HepG2 (cell line): ENCODE results near the gene UTP4. TPM values are rescaled to one million over a fixed set of nuclear protein-coding genes. Genes with fewer than 3 reads are reported as not detected.

Source experiments
- ATAC-seq: fragments of 200-7000 bp; cut with Tn5 transposase; 3 replicates; pipeline ENCODE4 v1.9.1; 2020; ENCODE audit warnings: mild to moderate bottlenecking, moderate library complexity
- BruUV-seq: library from RNA; stranded (reverse); fragments of 400-500 nt; replicated peaks from 2 replicates; lab custom pipeline; 2021; lab: Mats Ljungman, UMichigan
- CTCF ChIA-PET: fragments of 300-600 bp; formaldehyde crosslinking; extraction: SDS; loops from one replicate; lab custom pipeline; 2021; ENCODE audit warnings: low total read pairs, inconsistent platforms, low intra/inter-chr PET ratio; lab: Yijun Ruan, JAX
- POLR2A ChIA-PET: fragments of 350-600 bp; sonication (Branson Sonifier 250); formaldehyde crosslinking; loops from one replicate; lab custom pipeline; 2020; ENCODE audit warnings: antibody characterized with exemption, inconsistent platforms; lab: Yijun Ruan, JAX
- DNase-seq: peaks from one replicate; pipeline ENCODE4 v3.0.0-alpha.2; 2015; ENCODE audit warnings: low spot score
- FAIRE-seq: peaks from 3 replicates; lab custom pipeline; 2011; peaks lifted over from hg19 to GRCh38; lab: Jason Lieb, UNC
- H2AFZ ChIP-seq: one replicate; pipeline ENCODE4 v1.6.1; 2011; ENCODE audit warnings: low read length, inconsistent platforms
- H3K27ac ChIP-seq: fragments of 300-600 bp; 3 replicates; pipeline ENCODE4 v1.8.0; 2011; ENCODE audit warnings: mixed run types, mild to moderate bottlenecking, mixed read lengths, low read length, inconsistent platforms; ENCODE audit not compliant: insufficient read depth; ENCODE audit errors: extremely low read length
- H3K27me3 ChIP-seq, 2 experiments: fragments of 200-600 bp in 1 of 2; 2 replicates in 1 of 2; 3 replicates in 1 of 2; pipeline versions ENCODE4 v1.6.0 to v1.8.0; 2011; ENCODE audit warnings: low read length in 2 of 2, mild to moderate bottlenecking in 2 of 2, moderate library complexity in 2 of 2, inconsistent platforms in 1 of 2; ENCODE audit not compliant: insufficient read depth in 2 of 2, control insufficient read depth in 1 of 2
- H3K36me3 ChIP-seq, 2 experiments: fragments of 200-600 bp in 1 of 2; replicated peaks in 1 of 2; 2 replicates in 1 of 2; 3 replicates in 1 of 2; pipeline versions ENCODE4 v1.5.1 to v1.8.0; 2011; ENCODE audit warnings: low read length in 2 of 2, inconsistent platforms in 1 of 2; ENCODE audit not compliant: insufficient read depth in 2 of 2, control insufficient read depth in 1 of 2
- H3K4me1 ChIP-seq: 2 replicates; pipeline ENCODE4 v1.5.1; 2012; ENCODE audit warnings: low read length, inconsistent platforms; ENCODE audit not compliant: insufficient read depth
- H3K4me2 ChIP-seq: 2 replicates; pipeline ENCODE4 v1.6.0; 2011; ENCODE audit warnings: low read depth, low read length, inconsistent platforms
- H3K4me3 ChIP-seq, 3 experiments: fragments of 200-600 bp in 1 of 3; sonication (generic), shearing (Covaris generic) in 1 of 3; replicated peaks in 1 of 3; 2 replicates each; pipeline ENCODE4 v1.5.1; 2011 to 2016; ENCODE audit warnings: low read length in 3 of 3, inconsistent platforms in 2 of 3, low read depth in 2 of 3, mild to moderate bottlenecking in 2 of 3, control low read depth in 1 of 3, mixed read lengths in 1 of 3; ENCODE audit not compliant: insufficient read depth in 1 of 3
- H3K79me2 ChIP-seq: one replicate; pipeline ENCODE4 v1.6.1; 2011; ENCODE audit warnings: low read length, inconsistent platforms; ENCODE audit not compliant: insufficient read depth
- H3K9ac ChIP-seq: 2 replicates; pipeline ENCODE4 v1.6.0; 2011; ENCODE audit warnings: mild to moderate bottlenecking, low read depth, low read length, inconsistent platforms; ENCODE audit not compliant: insufficient read depth
- H3K9me3 ChIP-seq: 2 replicates; pipeline ENCODE4 v1.5.1; 2012; ENCODE audit warnings: mild to moderate bottlenecking, low read length
- H4K20me1 ChIP-seq: 2 replicates; pipeline ENCODE4 v1.6.0; 2011; ENCODE audit warnings: inconsistent platforms, mild to moderate bottlenecking, low read length, moderate library complexity; ENCODE audit not compliant: insufficient read depth
- BCL6 ChIP-seq: IDR thresholded peaks from 2 replicates; pipeline ENCODE4 v1.6.1; 2016; ENCODE audit warnings: missing genetic modification reagents, missing compliant biosample characterization
- GABPA ChIP-seq, 2 experiments: IDR thresholded peaks; 2 replicates each; pipeline ENCODE4 v1.6.1; 2011 to 2016; ENCODE audit warnings: low read depth in 2 of 2, low read length in 1 of 2, missing biosample characterization in 1 of 2, missing genetic modification characterization in 1 of 2
- KDM1A ChIP-seq: IDR thresholded peaks from 2 replicates; pipeline ENCODE4 v1.6.1; 2016; ENCODE audit warnings: missing compliant biosample characterization
- PHF8 ChIP-seq: sonication (generic); formaldehyde crosslinking; IDR thresholded peaks from 2 replicates; pipeline ENCODE4 v1.5.0; 2020; ENCODE audit warnings: missing genetic modification reagents
- ZBTB10 ChIP-seq: sonication (generic); formaldehyde crosslinking; IDR thresholded peaks from 2 replicates; pipeline ENCODE4 v1.4.0; 2020; ENCODE audit warnings: missing genetic modification reagents, borderline replicate concordance
- ZNF414 ChIP-seq: sonication (generic); formaldehyde crosslinking; IDR thresholded peaks from 2 replicates; pipeline ENCODE4 v1.5.0; 2020; ENCODE audit warnings: missing genetic modification reagents
- ZNF768 ChIP-seq: sonication (generic); formaldehyde crosslinking; IDR thresholded peaks from 2 replicates; pipeline ENCODE4 v1.4.0; 2020; ENCODE audit warnings: missing genetic modification reagents
- WGBS: methylation state at CpG from one replicate; pipeline ENCODE4 v1.1.6; 2017; ENCODE audit warnings: low lambda C conversion rate; 5-methylcytosine and 5-hydroxymethylcytosine counted together
- in situ Hi-C: cut with HindIII; loops from 2 replicates; pipeline ENCODE4 v1.10.0; 2017; ENCODE audit warnings: low pct_unique_long_range_greater_than_20kb; ENCODE audit not compliant: extremely low pct_ligation_motif_present
- intact Hi-C: fragments of 100-400 bp; cut with micrococcal nuclease; formaldehyde crosslinking; loops from one replicate; pipeline ENCODE4 v1.10.0; 2022; ENCODE audit not compliant: unreplicated experiment
- polyA plus RNA-seq, 8 experiments: library from polyadenylated mRNA; depleted of rRNA in 3 of 8; stranded (reverse) in 7 of 8; unstranded in 1 of 8; fragments of >200 nt; fragmentation: Illumina TruSeq in 4 of 8; extraction: Trizol in 4 of 8; gene quantifications; 2 replicates each; pipeline versions ENCODE4 v1.2.1 to v1.2.3, GENCODE V29; 2011 to 2016; ENCODE audit warnings: low read depth in 4 of 8, missing spikeins in 1 of 8, mixed read lengths in 1 of 8; ENCODE audit not compliant: insufficient read depth in 1 of 8
- total RNA-seq, 5 experiments: library from RNA; depleted of rRNA; stranded (reverse); fragments of >200 nt; fragmentation: Illumina TruSeq; extraction: Trizol; gene quantifications; 2 replicates each; pipeline ENCODE4 v1.2.3, GENCODE V29; 2016; ENCODE audit warnings: low read depth in 1 of 5

Gene UTP4
- total and polyA plus RNA-seq, 2 of the 13 experiments (the other 11 are each of a cell fraction or from before 2014, with no cell fraction given) = 30.0 to 85.8 TPM

GRCh38 chr16:69107316-69107962 is 25.0 kb upstream of the UTP4 start (continued):
- TF ChIP-seq ZNF414 (no peak), PHF8 (no peak)
- TF ChIP-seq, all 625 proteins: peak for 2

- TF ChIP-seq ZNF768 (0 out of 2 replicates have a peak, but pooled peaks have one; percentile 36), ZBTB10 (CRISPR knock-in tag) (no peak), KDM1A (CRISPR knock-in tag) (no peak), GABPA (IDR thresholded peaks at IDR 0.05; ENCODE audit: low read depth, low read length) (no peak), GABPA (CRISPR knock-in tag; IDR thresholded peaks at IDR 0.05; ENCODE audit: low read depth) (no peak), BCL6 (CRISPR knock-in tag) (no peak)
Measured at GRCh38 chr16:69108064-69108904, 24.2 kb upstream of the UTP4 start.

More at GRCh38 chr16:69108064-69108904, 24.2 kb upstream of the UTP4 start:
- 79% methylated on average over 9 of the region's 9 CpGs for WGBS
- Histone ChIP-seq H3K4me2 (no peak overlapping the region), H3K27ac (no peak overlapping the region), H2AFZ (no peak overlapping the region), H3K4me1 (peaks cover 14% of the 10 kb centered on the region), H3K4me3 (no peak overlapping the region), H3K9ac (no peak overlapping the region), H3K9me3 (no peaks in the 10 kb centered on the region), H3K27me3 (peaks cover 2 to 14% of the 10 kb centered on the region in 2 experiments; a peak in 4 of 5 replicates), H3K79me2 (no peaks in the 10 kb centered on the region), H4K20me1 (no peaks in the 10 kb centered on the region), H3K36me3 (no peaks in the 10 kb centered on the region)
- ATAC-seq (no peak), DNase-seq (no peak), FAIRE-seq (no peak)
- ChIA-PET POLR2A (no interaction called here), CTCF (no interaction called here)
- no TSS peak for BruUV-seq
- in situ Hi-C loops (loop anchor here (10.0 to 25.0 kb wide), 2 partner anchors 113 to 396 kb away; no protein-coding TSS in a partner anchor), intact Hi-C loops (loop anchor here (10.0 kb wide), 1 partner anchor 113 kb away; no protein-coding TSS in a partner anchor)
